Esophagus muscularis mucosa (tissue), 4 donors: ENCODE results near the gene XYLT1.

ENCODE experiments used
- EP300 ChIP-seq: sonication (generic); formaldehyde crosslinking; IDR thresholded peaks from one replicate; pipeline ENCODE4 v1.6.1; 2017; ENCODE audit warnings: antibody characterized with exemption
- POLR2A ChIP-seq: fragments of 450-650 bp; IDR thresholded peaks from one replicate; pipeline ENCODE4 v1.6.1; 2017; ENCODE audit warnings: antibody characterized with exemption, moderate library complexity, mild to moderate bottlenecking, low read depth
- POLR2AphosphoS5 ChIP-seq, 2 donors: sonication (generic); formaldehyde crosslinking; IDR thresholded peaks; one replicate each; pipeline ENCODE4 v1.6.1; 2017; ENCODE audit warnings: antibody characterized with exemption in 2 of 2
- TF ChIP-seq, protein P1 (sequence below), 3 experiments: fragments of 200-600 bp in 2 of 3; fragments of 450-650 bp in 1 of 3; sonication (generic) in 2 of 3; IDR thresholded peaks; one replicate each; pipeline ENCODE4 v1.5.1; 2017 to 2019; ENCODE audit warnings: antibody characterized with exemption in 3 of 3, mild to moderate bottlenecking in 2 of 3, moderate library complexity in 1 of 3

DNA sequence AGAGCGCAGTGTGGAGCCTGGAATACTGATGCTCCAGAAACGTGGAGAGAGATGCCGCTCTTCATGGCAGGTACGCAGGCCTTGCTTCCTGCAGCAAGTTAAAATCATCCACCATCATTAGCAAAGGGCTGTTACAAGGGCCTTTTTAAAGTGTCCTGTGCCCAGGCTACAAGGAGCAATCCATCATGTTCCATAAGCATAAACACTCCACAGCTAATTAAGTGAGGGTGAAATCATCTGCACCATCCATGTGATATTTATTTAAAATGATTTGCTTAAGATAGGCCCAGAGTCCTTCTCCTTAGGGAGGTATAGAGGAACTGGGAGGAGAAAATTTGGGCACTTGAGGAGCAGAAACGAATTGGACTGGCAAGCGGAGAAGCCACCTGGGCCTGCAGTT is 372.1 kb downstream of the XYLT1 start:
- TF ChIP-seq, protein P1, sequence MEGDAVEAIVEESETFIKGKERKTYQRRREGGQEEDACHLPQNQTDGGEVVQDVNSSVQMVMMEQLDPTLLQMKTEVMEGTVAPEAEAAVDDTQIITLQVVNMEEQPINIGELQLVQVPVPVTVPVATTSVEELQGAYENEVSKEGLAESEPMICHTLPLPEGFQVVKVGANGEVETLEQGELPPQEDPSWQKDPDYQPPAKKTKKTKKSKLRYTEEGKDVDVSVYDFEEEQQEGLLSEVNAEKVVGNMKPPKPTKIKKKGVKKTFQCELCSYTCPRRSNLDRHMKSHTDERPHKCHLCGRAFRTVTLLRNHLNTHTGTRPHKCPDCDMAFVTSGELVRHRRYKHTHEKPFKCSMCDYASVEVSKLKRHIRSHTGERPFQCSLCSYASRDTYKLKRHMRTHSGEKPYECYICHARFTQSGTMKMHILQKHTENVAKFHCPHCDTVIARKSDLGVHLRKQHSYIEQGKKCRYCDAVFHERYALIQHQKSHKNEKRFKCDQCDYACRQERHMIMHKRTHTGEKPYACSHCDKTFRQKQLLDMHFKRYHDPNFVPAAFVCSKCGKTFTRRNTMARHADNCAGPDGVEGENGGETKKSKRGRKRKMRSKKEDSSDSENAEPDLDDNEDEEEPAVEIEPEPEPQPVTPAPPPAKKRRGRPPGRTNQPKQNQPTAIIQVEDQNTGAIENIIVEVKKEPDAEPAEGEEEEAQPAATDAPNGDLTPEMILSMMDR (IDR thresholded peaks at IDR 0.05): no peak
- TF ChIP-seq POLR2AphosphoS5 (IDR thresholded peaks at IDR 0.05): no peak
- TF ChIP-seq EP300: no peak
- no peak for TF ChIP-seq POLR2A
